DMS53 (cell line): Measurements from ENCODE around the gene MYO9B.
"Not testable (repeated sequence)": the region's sequence is repeated elsewhere in the genome, so short reads cannot be mapped to it uniquely, and the experiment has no call there.

Source experiments
- DNase-seq: peaks from one replicate; lab custom pipeline; 2025; lab: John Stamatoyannopoulos, UW

The MYO9B gene

DNA sequence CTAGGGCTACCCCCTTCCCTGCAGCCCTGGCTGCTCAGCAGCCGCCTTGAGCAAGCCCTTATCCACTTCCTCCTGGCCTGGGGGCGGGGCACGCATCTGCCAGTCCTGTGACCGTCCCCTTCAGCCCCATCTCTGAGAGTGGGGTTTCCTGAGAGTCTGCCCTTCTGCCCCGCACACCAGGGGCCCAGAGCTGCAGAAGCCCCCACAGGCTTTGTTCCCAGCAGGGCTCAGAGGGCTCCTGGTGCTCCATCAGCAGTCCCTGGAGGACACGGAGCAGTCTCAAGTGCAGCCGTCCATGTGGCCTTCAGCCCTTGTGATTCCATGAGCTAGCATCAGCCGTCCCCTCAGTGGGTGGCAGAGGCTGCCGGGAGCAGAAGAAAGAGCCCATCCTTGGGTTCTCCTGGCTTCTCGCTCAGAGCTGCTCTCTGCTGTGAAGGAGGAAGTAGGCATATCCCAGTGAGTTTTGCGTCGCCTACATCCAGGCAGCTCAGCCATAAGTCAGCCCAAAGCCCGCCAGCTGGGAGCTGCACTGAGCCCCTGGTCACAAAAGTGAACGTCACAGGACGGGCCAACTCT is 16.3 kb downstream of the MYO9B start:
- DNase-seq: no peak

DNA sequence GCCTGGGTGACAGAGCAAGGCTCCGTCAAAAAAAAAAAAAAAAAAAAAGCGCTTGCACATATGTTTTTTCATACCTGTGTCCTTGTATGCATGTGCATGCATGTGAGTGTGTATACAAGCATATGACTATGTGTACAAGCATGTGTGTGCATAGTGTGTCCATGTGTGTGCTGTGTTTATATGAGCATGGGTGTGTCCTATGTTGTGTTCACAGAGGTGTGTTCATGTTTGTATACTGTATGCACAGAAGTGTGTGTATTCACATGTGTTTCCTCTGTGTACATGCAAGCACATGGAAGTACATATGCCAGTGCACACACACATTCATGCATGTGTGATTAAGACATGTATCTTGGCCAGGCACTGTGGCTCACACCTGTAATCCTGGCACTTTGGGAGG is 17.1 kb downstream of the MYO9B start:
- DNase-seq: no peak

DNA sequence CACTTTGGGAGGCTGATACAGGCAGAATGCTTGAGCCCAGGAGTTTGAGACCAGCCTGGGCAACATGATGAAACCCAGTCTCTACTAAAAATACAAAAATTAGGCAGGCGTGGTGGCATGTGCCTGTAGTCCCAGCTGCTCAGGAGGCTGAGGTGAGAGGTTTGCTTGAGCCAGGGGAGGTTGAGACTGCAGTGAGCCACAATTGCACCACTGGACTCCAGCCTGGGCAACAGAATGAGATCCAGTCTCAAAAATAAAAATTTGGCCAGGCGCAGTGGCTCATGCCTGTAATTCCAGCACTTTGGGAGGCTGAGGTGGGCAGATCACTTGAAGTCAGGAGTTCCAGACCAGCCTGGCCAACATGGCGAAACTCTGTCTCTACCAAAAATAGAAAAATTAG is 19.1 kb downstream of the MYO9B start:
- not testable (repeated sequence) for DNase-seq

DNA sequence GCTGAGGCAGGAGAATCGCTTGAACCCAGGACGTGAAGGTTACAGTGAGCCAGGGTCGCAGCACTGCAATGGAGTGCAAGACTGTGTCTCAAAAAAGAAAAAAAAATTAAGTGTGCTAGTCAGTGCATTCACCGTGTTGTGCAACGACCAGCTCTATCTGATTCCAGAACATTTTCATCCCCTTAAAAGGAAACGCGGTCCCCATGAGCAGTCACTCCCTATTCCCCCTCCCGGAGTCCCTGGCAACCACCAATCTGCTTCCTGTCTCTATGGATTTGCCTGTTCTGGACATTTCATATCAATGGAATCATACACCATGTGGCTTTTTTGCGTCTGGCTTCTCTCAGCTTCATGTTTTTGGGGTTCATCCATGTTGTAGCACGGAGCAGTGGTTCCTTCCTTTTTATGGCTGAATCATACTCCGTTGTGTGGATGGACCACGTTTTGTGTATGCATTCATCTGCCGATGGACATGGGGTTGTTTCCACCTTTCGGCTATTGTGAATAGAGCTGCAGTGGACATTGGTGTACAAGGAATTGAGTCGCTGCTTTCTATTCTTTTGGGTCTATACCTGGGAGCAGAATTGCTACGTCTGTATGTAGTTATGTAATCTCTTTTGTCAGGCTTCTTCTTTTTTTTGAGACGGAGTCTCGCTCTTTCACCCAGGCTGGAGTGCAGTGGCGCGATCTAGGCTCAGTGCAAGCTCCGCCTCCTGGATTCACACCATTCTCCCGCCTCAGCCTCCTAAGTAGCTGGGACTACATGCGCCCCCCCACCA is 19.8 kb downstream of the MYO9B start:
- DNase-seq: no peak

DNA sequence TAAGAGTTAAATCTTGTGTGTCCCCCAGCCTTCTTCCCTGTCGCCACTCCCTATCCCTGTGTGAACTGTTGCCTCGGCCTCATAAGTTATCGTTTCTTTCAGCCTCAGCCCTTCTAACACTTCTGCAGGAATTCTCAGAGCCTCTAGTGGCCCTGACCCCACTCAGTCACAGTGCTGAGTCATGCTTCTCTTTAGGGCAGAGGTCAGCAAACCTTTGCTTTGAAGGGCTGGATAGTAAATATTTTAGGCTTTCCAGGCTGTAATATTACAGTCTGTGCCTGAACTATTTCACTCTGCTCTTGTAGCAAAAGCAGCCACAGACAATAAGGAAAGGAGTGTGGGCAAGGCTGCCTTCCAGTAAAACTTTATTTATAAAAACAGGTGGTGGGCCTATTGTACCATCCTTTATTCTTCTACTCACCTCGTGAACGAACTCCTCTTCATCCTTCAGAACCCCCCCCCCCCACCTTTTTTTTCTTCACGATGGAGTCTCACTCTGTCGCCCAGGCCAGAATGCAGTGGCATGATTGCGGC is 22.1 kb downstream of the MYO9B start:
- DNase-seq: peak; percentile 30

DNA sequence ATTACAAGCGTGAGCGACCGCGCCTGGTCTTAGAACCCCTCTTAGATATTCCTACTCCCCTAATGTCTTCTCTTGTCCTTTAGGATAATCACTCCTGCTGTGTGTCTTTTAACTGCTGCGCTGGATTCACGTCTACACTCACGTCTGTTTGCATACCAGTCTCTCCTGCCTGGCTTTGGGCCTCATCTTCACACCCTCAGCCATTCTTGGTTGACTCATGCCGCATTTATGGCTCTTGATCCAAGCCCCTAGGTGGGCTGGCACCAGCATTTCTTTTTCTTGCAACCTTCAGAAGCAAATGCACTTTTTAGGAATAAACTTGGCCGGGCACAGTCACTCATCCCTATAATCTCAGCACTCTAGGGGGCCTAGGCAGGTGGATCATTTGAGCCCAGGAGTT is 22.7 kb downstream of the MYO9B start:
- no peak for DNase-seq

DNA sequence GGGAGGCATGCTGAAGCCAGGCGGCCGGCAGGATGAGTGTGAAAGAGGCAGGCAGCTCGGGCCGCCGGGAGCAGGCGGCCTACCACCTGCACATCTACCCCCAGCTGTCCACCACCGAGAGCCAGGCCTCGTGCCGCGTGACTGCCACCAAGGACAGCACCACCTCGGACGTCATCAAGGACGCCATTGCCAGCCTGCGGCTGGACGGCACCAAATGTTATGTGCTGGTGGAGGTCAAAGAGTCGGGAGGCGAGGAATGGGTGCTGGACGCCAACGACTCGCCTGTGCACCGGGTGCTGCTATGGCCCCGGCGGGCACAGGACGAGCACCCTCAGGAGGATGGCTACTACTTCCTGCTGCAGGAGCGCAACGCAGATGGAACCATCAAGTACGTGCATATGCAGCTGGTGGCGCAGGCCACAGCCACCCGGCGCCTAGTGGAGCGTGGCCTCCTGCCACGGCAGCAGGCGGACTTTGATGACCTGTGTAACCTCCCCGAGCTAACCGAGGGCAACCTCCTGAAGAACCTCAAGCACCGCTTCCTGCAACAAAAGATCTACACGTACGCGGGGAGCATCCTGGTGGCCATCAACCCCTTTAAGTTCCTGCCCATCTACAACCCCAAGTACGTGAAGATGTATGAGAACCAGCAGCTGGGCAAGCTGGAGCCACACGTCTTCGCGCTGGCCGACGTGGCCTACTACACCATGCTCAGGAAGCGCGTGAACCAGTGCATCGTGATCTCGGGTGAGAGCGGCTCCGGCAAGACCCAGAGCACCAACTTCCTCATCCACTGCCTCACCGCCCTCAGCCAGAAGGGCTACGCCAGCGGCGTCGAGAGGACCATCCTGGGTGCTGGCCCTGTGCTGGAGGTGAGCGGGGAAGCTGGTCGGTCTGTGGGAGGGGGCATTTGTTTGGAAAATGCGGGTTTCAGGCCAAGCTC is 26.4 kb downstream of the MYO9B start:
- no peak for DNase-seq

DNA sequence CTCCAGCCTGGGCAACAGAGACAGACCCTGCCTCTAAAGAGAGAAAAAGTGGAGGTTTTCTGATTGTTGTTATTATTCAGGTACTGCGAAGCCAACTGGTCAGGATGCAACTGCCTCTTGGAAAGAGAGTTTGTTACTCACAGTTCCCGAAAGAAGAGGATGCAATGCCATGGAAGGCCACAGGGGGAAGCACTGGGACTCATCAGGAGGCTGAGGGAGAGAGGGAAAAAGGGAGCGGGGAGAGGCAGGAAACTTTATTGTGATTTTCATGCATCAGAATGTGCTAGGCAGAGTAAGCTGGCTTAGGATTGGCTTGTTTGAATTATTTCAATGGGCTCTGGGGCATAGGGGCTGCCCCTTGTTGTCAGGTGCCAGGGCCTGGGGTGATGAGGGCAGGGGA is 27.6 kb downstream of the MYO9B start:
- peak; percentile 57 for DNase-seq

DNA sequence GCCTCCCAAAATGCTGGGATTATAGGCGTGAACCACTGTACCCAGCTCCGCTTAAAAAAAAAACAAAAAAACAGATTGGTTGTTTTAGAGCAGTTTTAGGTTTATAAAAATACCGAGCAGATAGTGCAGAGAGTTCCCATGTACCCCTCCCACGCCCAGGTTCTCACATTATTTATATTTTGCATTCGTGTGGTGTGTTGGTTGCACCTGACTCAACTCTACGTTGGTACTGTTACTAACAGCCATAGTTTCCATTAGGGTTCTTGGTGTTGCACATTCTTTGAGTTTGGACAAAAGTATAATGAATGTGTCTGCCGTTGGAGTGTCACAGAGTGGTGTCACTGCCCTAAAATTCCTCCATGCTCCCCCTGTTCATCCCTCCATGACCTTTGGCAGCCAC is 29.1 kb downstream of the MYO9B start:
- no peak for DNase-seq

DNA sequence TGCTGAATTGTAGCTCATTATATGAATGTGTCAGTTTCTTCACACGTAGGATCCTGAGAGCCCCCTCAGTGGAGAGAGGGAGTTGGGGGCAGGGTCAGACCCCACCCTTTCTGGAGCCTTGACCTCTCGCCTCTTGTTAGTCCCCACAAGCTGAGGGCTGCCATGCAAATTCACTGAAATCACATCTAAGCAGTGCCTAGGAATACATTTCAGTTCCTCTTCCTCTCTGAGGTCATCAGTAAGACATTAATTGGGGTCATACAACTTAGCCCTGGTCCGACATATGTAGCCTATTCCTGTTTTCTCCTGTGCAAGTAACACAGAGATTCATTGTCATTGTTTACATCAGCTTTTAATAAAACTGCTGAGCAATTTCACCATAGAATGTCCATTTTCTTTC is 30.0 kb downstream of the MYO9B start:
- no peak for DNase-seq

- not testable (repeated sequence) for DNase-seq
Measured at GRCh38 chr19:17106964-17107363, 31.4 kb downstream of the MYO9B start.

GRCh38 chr19:17107546-17108452 is 32.2 kb downstream of the MYO9B start:
- no peak for DNase-seq

GRCh38 chr19:17108453-17108784 is 32.8 kb downstream of the MYO9B start:
- DNase-seq: no peak

- DNase-seq: no peak
Measured at GRCh38 chr19:17109300-17109699, 33.7 kb downstream of the MYO9B start.

DNA sequence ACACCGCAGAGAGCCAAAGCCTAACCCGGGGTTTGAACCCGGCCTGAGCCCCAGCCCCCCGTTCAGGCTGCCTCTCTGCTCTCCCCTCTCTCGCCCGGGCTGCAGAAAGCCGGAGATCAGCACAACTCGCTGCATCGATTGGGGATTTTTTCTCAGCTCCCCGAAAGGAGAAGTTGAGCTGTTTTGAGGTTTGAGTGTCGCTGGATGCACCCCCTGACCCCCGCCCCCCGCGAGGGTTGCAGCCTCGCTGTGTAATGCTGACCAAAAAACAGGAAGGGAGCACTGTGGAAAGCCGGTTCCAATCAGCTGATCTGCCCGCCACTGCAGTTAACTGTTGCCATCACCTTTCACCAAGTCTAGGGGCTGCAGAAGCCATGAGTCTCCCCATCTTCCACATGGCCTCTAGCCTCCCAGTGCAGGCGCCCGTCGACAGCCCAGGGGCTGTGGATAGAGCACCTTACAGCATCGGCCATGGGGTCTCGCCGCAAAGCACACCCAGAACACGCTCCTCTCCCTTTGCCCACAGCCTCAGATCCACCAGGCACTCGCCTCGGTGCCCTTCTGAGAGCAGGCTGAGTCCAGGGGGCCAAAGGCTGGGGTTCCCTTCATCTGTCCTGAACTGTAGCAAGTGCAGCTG is 34.5 kb downstream of the MYO9B start:
- no peak for DNase-seq

- DNase-seq: no peak
Measured at GRCh38 chr19:17110599-17110966, 35.0 kb downstream of the MYO9B start.

- no peak for DNase-seq
Measured at GRCh38 chr19:17111766-17112165, 36.2 kb downstream of the MYO9B start.

- DNase-seq: no peak
Measured at GRCh38 chr19:17112271-17112670, 36.7 kb downstream of the MYO9B start.

GRCh38 chr19:17112700-17113099 is 37.1 kb downstream of the MYO9B start:
- DNase-seq: no peak

DNA sequence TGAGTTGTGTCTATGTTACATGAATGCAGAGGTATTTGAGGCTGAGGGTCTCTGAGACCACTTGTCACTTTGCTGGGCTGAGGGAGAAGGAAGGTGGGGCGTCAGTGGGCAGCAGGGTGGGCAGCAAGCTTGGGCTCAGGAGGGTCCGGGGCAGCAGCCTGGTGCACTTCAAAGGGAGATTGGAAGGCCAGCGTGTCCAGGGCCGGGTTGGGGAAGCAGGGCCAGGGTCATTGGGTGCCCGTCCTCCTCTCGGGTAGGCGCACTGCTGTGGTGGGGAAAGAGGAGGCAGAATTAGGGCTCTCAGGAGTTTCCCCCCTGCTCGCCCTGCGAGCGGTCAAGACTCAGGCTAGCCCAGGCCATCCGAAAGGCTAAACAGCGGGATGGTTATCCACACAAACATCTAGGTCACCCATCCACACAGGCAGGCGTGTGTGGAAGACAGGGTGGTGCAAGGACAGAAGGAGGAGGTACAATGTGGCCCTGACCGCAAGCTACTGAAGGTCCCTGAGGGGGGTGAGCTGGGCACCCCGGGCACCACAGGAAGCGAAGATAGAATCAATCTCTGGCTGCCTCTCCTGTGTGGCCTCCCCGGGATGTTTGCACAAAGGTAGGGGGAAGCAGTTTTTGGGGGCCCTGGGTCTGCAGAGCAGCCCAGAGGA is 37.7 kb downstream of the MYO9B start:
- DNase-seq: no peak

- no peak for DNase-seq
Measured at GRCh38 chr19:17114414-17114831, 38.8 kb downstream of the MYO9B start.
